H54 (cell line): Measurements from ENCODE around the gene DOCK7.

Experiments
- DNase-seq: peaks from one replicate; pipeline ENCODE4 v3.0.0; 2011; ENCODE audit warnings: low spot score, mixed read lengths; ENCODE audit not compliant: insufficient read length
- FAIRE-seq: peaks from 3 replicates; lab custom pipeline; 2011; peaks lifted over from hg19 to GRCh38; lab: Jason Lieb, UNC
- POLR2A ChIP-seq: IDR thresholded peaks from 2 replicates; pipeline ENCODE4 v1.6.1; 2011; ENCODE audit warnings: low read depth, mild to moderate bottlenecking, low read length

The DOCK7 gene

DNA sequence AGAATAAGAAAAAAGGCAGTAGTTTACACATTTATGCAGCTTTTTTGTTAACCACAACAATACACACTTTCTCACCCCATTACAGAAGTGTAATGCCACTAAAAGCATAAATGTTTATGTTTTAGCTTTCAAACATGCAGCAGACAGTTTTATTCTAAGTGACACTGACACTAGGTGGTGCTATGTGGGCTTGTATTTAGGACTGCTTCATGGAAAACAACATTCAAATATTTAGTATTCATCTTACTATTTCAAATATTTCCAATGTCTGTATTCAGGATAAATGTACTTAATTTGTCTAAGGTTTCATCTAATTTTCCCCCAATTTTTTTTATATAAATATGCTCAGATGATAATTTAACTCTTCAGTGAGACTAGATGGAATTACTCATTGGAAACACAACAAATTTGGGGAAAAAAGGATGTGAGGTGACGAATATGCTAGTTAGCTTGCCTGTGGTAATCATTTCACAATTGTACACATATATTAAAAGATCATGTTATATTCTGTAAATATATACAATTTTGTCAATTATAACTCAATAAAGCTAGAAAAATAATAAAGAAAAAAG is 179.9 kb downstream of the DOCK7 start:
- FAIRE-seq (peak; percentile 80), DNase-seq (no peak)
- no peak for TF ChIP-seq POLR2A

DNA sequence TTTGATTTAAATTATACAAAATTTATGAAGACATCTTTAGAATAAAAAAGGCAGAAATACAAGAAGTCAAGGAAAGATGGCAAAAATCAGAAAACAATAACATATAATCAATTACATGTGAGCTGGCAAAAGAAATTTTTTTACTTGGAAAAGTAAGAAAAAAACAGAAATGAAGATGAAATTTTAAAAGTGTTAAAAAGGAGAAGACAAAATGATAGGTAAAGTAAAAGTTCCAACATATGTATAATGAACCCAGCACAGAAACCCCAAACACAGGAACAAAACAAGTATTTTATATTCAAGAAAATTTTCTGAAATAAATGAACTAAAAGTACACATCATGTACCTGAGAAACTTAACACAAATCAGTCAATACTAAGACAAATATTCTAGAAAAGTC is 188.0 kb downstream of the DOCK7 start:
- FAIRE-seq (no peak), DNase-seq (no peak)
- TF ChIP-seq POLR2A = no peak

DNA sequence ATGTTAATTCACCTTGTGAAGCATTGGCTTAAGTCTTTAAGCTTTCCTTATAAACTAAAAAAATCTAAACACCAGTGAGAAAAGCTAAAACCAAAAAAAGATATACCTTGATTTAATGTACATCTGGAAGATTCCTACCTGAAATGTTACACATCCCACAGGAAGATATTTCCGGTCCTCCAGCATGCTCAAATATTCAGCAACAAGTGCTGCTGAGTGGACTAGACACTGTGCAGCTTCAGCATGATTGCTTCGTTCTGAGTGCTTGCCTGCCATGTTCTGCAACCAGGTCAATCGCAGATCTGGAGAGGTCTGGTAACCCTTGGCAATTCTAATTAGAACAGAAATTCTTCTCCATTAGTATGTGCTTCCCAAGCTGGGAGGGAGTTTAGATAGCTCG is 194.0 kb downstream of the DOCK7 start:
- FAIRE-seq (no peak), DNase-seq (no peak)
- no peak for TF ChIP-seq POLR2A

DNA sequence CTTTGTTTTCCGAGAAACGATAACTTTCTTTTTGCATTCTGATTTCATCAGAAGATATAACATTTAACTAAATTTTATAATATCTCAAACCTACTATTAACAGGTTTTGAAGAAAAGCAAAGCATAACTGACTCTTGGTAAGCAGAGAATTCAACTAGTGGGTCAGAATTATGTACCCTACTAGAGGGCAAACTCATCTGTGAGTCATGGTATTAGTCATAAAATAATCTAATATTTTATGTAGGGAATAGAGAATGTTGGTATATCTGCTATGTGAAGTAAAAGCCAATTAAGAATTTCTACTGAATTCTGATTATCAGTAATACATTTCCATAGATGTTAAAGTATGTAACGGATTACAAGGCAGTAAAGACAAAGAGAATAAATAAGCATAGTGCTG is 194.5 kb downstream of the DOCK7 start:
- no peak for FAIRE-seq
- DNase-seq = no peak

DNA sequence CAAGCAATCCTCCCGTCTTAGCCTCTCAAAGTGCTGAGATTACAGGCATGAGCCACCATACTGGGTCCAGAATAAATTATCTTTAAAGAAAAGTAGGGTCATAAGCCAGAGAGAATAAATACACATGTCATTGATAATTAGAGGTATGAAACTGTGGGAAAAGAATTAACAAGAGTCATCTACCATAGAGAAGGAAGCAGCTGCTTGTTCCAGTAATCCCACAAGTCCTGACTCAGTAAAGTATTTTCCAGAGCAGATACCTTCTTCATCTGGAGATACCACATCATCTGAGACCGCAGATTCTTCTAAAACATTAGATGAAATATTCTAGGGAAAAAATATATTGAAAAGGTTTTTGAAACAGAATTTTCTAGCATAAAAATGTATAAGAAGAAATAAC is 195.7 kb downstream of the DOCK7 start:
- FAIRE-seq (no peak), DNase-seq (no peak)
- no peak for TF ChIP-seq POLR2A

More for the DNA sequence above, 194.5 kb downstream of the DOCK7 start:
- no peak for TF ChIP-seq POLR2A

DNA sequence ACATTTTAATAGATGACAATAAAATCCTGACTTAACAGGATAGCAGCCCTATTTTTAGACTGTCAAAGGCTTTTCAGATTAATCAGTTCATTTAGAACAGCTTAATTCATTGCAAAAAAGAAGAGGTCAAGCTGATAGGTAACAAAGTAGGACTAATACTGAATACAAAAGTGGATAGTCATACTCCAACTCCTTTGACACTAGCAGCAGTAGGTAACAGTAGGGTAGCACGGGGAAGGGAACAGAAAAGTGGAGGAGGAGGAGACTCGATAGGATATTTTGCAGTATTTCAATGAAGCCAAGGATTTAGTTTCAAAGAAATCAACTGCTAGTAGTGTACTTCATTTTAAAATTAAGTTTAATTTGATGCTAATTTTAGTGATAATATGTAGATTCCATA is 200.2 kb downstream of the DOCK7 start:
- FAIRE-seq (no peak), DNase-seq (no peak)
- TF ChIP-seq POLR2A = no peak

DNA sequence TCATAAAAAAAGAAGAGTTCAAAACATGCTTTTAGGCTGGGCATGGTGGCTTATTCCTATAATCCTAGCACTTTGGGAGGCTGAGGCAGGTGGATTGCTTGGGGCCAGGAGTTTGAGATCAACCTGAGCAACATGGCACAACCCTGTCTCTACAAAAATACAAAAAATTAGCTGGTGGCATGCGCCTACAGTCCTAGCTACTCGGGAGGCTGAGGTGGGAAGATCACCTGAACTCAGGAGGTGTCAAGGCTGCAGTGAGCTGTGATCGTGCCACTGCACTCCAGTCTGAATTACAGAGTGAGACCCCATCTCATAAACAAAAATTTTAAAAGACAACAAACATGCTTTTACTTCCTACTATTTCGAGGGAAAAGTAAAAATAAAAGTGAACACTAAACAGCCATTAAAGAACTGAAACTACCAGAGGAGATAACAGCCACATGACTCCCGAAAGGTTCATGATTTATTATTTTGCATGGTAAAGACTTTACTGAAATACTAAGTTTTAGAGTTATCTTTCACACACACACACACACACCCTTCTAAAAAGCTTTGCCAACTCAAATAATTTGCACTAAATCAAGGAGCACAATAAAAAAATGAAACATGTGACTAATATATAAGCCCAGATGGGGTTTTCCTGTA is 203.2 kb downstream of the DOCK7 start:
- no peak for TF ChIP-seq POLR2A
- DNase-seq (no peak), FAIRE-seq (no peak)

DNA sequence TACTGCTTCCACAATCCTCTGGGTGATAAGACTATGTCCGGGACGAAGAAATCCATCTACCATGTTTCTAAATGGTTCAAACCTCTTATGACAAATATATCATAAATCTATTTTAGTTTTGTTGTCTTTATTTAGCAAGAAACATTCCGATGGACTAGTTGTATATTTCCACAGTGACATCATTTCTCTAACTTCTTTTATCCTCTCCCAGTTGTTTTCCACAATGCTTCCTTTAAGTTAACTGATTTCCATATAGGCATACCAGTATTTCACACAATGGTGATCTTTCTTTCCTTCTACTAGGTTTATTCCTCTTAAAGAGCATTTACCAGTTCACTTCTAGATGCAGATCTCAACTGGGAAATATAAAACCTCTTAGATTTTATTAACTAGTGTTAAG is 206.5 kb downstream of the DOCK7 start:
- DNase-seq (no peak), FAIRE-seq (peak; percentile 15)
- no peak for TF ChIP-seq POLR2A

DNA sequence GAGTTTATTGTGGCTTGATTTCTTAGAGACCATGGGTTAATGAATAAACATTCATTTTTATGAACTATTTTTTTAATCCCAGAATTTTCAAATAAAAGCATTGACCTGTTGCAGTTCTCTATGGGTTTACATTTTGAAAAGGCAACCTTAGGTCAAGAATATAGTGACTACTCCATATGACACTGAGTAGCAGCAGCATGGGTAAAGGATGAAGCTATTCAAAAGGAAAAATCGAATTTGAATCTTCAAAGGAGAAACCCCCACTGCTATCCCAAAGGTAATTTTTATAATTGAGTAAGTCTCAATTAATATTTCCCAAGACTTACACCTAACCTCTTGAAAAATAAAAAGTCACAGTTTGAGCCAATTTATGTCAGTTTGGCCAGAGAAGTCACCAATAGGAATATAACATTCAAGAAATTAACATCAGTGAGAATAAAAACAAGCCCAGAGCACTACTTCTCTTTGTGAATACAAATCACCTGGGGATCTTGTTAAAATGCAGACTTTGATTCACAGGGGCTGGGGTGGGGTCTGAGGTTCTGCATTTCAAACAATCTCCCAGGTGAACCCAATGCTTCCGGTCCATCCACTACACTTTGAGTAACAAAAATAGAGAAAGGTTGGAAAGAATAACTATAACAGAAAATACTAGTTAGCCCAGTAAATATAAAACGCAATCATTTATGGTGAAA is 211.5 kb downstream of the DOCK7 start:
- no peak for TF ChIP-seq POLR2A
- DNase-seq (no peak), FAIRE-seq (no peak)

DNA sequence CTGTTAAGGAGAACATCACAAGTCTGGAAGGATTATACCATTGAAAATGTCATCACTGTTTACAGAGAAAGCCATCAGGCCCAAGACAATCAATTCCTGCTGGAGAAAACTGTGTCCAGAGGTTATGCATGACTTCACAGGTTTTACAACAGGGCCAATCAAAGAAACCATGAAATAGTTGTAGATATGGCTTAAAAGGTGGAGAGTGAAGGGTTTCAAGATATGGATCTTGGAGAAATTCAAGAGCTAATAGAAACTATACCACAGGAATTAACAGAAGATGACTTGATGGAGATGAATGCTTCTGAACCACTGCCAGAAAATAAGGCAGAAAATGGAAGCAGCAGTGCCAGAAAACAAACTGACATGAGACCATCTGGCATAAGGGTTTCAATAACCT is 221.1 kb downstream of the DOCK7 start:
- DNase-seq (no peak), FAIRE-seq (no peak)
- no peak for TF ChIP-seq POLR2A

DNA sequence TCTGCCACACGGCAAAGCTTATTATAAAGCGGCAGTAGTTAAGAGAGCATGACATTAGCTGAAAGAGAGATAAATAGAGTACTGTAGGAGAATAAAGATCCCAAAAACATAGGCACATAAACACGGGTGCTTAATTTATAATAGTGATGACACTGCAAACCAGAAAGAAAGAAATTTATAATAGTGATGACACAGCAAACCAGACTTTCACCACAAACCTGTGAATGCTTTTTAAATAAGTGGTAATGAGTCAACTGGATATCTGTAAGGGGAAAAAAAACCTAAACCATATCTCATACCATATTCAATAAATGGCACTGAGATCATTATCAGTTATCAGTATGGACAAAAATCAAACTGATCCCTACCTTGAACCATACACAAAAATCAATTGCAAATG is 225.8 kb downstream of the DOCK7 start:
- no peak for DNase-seq
- FAIRE-seq = no peak

DNA sequence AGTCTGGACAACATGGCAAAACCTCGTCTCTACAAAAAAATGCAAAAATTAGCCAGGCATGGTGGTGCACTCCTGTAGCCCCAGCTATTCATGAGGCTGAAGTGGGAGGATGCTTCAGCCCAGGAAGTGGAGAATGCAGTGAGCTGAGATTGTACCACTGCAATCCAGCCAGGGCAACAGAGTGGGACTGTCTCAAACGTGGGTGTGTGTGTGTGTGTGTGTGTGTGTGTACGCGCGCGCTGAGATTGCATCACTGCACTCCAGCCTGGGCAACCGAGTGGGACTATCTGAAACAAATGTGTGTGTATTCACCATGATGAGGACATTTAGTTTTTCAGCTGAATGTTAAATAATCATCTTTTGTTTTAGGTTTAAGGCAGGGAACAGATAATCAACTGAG is 230.2 kb downstream of the DOCK7 start:
- no peak for TF ChIP-seq POLR2A
- DNase-seq (no peak), FAIRE-seq (no peak)

More for the DNA sequence above, 225.8 kb downstream of the DOCK7 start:
- no peak for TF ChIP-seq POLR2A

DNA sequence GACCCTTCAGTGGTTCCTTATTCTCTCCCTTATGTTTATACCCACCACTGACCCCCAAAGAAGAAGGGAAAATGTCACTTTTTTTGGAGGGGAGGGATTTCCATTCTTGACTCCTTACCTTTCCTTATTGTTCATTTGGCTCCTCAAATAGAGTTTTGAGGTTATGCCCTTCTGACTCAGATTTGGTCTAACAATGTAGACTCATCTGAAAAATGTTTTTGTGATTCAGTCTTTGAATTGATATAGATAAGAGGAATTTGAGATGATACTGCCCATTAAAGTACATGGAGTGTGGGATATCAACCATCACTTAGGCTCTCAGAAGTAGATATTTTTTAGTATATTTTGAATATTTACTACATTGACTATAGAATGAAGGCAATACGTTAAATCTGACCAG is 235.2 kb downstream of the DOCK7 start:
- FAIRE-seq (peak; percentile 68), DNase-seq (peak; percentile 14)
- no peak for TF ChIP-seq POLR2A

DNA sequence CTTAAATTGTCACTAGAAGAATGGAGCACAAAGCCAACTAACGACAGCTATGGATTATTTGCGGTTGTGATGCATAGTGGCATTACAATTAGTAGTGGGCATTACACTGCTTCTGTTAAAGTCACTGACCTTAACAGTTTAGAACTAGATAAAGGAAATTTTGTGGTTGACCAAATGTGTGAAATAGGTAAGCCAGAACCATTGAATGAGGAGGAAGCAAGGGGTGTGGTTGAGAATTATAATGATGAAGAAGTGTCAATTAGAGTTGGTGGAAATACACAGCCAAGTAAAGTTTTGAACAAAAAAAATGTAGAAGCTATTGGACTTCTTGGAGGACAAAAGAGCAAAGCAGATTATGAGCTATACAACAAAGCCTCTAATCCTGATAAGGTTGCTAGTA is 237.9 kb downstream of the DOCK7 start:
- no peak for TF ChIP-seq POLR2A
- DNase-seq (no peak), FAIRE-seq (peak; percentile 15)
